ENCODE data around the gene LEMD2.

The LEMD2 gene

GRCh38 chr6:33751771-33752645, 36.9 kb downstream of the LEMD2 start:
- no peak for DNase-seq

- DNase-seq = no peak
Measured at GRCh38 chr6:33750244-33750991, 38.5 kb downstream of the LEMD2 start.

- no peak for DNase-seq
Measured at GRCh38 chr6:33749401-33749800, 39.5 kb downstream of the LEMD2 start.

DNA sequence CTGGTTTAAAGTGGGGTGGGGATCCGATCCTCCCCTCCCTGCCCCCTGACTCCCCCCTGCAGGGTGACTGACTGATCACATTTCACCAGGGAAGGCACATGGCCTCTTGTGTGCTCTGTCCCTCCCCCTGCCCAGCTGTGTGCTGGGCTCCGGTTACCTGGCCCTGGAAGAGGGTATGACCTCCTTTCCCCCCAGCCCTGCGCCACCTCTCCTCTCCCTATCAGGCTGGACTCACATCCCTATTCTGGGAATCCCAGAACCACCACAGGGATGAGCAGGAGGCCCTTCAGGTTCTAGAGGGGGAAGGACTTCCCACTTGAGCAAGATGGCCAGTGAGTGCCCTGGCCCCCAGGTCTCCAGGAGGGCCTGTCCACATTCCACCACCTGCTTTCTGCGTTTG, 40.1 kb downstream of the LEMD2 start:
- no peak for DNase-seq

- no peak for DNase-seq
Measured at GRCh38 chr6:33747823-33748222, 41.1 kb downstream of the LEMD2 start.

GRCh38 chr6:33746651-33747100, 42.3 kb downstream of the LEMD2 start, which contains the start of gene IP6K3:
Gene IP6K3, minus strand, starts transcription at chr6:33746905. Its CDS starts 11,429 bp downstream, at chr6:33735476.
- no peak for DNase-seq

GRCh38 chr6:33746036-33746600, 42.8 kb downstream of the LEMD2 start:
- DNase-seq = no peak

GRCh38 chr6:33745548-33745947, 43.4 kb downstream of the LEMD2 start:
- no peak for DNase-seq

DNA sequence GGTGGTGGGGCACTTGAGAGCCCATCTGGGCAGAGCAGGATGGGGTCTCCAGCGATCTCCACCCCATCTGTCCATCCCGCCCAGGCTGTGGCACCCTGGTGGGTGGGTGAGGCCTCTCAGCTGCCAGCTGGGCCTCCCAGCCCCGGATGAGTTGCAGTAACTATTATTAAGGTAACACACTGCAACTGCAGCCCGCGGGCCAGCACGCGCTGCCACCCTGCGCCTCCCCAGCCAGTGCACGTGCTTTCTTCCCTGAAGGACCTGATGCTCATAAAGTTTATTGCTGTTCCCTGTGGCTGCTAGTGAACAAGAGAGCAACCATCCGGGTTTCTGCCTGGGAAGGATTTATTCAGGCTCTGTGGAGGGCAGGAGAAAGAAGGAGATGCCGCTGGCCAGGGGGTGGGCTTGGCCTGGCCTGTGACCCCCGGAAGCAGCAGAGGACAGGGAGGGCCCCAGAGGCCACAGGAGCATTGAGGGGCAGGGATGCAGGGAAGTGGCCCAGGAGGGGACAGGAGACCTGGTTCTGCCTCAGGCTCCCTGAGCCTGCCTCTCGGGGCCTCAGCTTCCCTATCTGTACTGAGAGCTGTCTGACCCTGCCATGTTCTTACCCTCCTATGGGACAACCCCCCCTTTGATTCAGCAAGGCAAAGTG, 43.9 kb downstream of the LEMD2 start:
- no peak for DNase-seq

DNA sequence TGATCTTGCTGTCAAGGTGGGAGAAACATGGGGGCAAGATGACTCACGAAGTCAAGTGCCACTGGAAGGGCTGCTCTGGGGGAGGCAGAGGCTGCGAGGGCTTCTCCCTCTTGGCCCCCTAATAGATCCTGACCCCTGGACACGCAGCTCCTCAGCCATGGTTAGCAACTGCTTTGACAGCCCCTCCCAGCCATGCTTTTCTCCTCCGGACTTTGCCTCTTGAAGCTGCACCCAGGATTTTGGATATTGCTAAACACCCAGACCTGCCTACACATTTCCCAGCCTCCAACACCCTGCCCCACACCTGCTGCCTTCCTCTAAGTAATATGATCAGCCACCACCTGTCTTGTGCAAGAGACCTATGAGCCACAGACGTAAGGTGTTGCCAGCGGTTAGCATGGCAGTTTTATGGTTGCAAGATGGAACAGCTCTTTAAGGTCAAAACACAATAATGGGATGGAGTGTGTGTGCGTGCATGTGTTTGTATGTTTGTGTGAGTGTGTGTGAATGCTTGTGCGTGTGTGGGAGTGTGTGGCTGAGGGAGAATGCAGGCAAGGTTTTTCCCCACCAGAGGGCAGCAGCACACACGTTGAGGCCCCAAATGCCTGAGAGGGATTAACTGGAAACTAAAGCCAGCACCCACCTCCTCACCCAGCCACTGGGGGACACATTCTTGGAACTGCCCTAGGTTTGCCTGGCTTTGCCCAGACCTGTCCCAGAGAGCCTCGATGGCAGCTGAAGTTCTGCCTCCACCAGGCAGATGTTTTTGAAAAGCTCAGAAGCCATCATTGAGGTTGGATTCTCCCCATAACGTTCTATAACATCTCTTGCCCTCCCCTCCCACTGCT, 44.7 kb downstream of the LEMD2 start:
- DNase-seq = peak; percentile 91

- DNase-seq = no peak
Measured at GRCh38 chr6:33742837-33743236, 46.1 kb downstream of the LEMD2 start.

DNA sequence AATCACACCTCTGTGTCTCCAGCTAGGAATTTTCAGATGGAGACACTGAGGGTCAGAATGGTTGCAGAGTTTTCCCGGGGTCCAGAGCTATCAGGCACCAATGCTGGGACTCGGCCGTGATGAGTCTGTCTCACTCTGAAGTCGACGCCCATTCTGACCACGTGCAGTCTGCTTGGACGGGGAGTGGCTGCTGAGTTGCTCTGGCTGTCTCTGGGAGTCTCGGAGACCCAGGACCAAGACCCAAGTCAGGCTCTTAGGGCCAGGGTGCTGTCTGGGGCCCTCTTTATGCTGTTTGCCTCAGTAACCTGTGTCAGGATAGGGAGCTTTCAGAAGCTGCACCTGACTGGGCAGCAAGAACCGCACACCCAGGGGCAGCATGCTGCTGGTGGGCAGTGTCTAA, 46.8 kb downstream of the LEMD2 start:
- no peak for DNase-seq

GRCh38 chr6:33740794-33741193, 48.1 kb downstream of the LEMD2 start:
- no peak for DNase-seq

GRCh38 chr6:33740204-33740608, 48.7 kb downstream of the LEMD2 start:
- no peak for DNase-seq

DNA sequence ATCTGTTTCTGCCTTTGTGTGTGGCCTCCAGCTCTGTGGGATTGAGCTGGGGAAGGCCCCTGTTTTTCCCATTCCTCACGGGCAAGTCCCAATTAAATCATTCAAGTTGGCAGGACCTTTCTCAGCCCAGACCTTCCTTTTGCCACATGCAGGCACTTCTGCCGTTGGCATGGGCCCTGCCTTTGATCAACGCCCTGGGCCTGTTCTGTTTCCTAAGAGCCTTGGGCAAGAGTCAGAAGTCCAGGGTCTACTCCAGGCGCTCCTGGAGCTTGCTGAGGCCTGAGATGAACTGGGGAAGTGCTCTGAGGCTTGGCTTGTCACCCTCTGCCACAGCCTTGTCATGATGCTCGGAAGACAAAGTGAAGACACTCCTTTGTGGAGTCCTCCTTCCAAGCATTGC, 49.4 kb downstream of the LEMD2 start:
- no peak for DNase-seq

- no peak for DNase-seq
Measured at GRCh38 chr6:33738879-33739278, 50.1 kb downstream of the LEMD2 start.

DNA sequence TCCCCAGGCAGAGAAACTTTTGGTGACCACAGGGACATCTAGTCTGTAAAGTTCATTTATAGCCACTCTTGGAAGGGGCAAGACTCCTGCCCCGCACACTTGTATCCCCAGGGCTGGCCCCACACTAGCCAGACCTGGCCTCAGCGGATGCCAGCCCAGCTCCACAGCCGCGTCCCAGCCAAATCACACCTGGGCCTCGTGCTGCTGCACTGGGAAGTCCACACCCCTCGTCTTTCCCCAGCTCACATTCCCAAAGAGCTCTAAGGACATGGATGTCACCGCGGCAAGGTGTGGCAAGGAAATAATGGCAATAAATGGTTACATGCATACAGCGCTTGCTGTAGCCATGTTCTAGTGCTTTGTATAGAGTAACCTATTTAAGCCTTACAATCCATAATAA, 50.8 kb downstream of the LEMD2 start:
- DNase-seq = no peak

DNA sequence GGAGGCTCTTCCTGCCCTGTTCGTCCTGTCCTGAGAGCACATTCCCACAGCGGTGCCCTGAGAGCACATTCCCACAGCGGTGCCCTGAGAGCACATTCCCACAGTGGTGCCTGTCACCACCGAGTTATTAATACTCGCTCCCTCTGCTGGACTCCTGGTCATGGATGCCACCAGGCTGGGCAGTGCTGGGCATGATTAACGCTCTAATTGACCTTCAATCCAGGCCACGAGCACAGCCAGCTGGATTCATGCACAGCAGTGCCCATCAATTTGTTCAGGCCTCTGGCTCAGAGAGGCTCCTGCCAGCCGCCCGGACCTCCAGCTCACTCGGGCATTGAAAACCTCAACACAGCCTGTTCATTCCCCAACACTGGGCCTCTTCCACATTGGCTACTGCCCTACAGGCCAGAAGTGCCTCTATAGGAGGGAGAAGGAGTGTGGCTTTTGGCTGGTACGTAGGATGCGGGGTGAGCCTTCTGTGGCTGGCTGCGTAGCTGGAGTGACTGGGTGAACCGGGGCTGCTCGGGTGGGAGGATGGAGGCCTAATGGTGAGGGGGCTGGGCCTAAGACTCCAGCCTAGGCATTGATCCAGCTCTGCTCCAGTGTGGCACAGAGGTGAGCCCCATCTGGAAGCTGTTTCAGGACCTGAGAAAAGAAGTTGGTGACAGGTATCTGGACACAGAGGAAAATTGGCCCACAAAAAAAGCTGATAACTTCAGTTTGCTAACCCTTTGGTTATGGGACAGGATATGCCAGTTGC, 51.5 kb downstream of the LEMD2 start:
- no peak for DNase-seq

- no peak for DNase-seq
Measured at GRCh38 chr6:33735216-33735615, 53.7 kb downstream of the LEMD2 start.

DNA sequence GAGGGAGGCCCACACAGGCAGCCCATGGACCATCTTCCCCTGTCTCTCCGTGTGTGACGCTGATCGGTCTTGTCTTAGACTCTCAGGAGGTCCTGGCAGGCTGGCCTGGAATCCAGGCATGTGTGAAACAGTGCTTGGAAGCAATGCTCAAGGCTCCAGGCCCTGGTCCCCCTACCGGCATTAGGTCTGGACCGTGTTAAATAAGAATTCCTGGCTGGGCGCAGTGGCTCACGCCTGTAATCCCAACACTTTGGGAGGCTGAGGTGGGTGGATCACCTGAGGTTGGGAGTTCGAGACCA, 55.3 kb downstream of the LEMD2 start:
- DNase-seq = no peak

All from NCI-H2029 treated with DMSO at 0.1 percent for 48 hours (cell line).